EH (cell line): ENCODE measurements around the gene CNTRL.
"Not testable (repeated sequence)": the region's sequence is repeated elsewhere in the genome, so short reads cannot be mapped to it uniquely, and the experiment has no call there.

Source experiments
- DNase-seq: peaks from one replicate; pipeline ENCODE4 v3.0.0-alpha.2; 2015; ENCODE audit warnings: low read depth

The CNTRL gene

DNA sequence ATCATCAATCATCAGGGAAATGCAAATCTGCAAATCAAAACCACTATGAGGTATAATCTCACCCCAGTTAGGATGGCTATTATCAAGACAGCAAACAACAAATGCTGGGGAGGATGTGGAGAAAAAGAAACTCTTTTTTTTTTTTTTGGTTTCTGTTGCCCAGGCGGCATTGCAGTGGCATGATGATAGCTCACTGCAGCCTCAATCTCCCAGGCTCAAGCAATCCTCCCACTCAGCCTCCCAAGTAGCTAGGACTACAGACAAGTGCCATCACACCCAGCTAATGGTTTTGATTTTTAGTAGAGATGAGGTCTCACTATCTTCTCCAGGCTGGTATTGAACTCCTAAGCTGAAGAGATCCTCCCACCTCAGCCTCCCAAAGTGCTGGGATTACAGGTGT, 5.4 kb upstream of the CNTRL start:
- no peak for DNase-seq

DNA sequence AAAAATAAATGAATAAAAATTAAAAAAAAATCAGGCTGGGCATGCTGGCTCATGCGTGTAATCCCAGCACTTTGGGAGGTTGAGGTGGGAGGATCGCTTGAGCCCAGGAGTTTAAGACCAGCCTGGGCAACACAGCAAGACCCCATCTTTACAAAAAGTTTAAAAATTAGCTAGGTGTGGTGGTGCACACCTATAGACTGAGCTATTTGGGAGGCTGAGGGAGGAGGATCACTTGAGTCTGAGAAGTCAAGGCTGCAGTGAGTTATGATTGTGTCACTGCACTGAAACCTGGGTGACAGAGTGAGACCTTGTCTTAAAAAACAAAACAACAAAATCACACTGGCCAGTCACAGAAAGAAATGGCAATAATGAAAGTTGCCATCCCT, 3.4 kb upstream of the CNTRL start:
- DNase-seq: no peak

DNA sequence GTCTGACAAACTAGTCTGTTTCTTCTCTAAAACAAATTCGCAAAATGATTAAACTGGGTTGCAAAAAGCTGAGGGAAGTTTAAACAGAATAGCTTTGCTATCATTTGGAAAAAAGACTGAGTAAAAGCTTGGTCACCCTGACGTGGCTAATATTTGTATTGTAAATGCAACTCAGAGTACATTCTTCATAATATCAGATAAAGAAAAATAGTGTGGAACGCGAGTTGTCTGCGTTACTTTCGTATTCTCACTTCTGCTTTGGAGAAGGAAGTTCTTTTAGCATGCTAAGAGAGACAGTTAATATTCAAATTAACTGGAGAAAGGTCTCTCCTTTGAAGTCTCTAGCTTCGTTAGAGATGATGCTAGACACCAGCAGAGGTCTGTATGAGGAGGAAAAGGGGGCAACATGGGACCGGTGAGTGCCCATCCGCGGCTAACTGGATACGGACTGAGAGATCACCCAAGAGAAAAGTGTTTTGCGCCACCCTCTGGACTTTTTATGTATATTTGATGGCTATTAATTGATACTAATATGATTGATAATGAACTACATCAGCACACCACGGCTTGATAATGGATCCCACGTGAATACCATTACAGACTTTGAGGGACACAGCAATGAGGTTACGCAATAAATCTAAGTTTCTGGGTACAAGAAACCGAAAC, 2.9 kb upstream of the CNTRL start:
- DNase-seq: peak; percentile 60

DNA sequence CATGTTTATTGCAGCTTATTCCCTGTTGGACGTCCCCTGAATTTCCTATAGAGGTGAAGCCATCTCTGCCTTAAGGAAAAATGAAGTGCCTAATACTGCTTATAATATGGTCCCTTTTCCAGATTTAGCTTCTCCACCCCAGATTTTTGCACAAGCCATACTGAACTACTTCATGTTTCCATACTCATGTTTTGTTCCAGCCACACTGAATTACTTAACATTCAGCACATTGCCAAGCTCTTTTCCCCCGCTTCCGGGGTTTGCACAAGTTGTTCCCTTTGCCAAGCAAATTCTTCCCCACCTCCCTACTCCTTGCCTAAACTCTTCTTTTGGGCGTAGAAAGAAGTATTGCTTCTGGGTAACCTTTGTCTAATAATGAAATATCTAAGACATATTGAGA, 1.7 kb upstream of the CNTRL start:
- DNase-seq: peak; percentile 77

DNA sequence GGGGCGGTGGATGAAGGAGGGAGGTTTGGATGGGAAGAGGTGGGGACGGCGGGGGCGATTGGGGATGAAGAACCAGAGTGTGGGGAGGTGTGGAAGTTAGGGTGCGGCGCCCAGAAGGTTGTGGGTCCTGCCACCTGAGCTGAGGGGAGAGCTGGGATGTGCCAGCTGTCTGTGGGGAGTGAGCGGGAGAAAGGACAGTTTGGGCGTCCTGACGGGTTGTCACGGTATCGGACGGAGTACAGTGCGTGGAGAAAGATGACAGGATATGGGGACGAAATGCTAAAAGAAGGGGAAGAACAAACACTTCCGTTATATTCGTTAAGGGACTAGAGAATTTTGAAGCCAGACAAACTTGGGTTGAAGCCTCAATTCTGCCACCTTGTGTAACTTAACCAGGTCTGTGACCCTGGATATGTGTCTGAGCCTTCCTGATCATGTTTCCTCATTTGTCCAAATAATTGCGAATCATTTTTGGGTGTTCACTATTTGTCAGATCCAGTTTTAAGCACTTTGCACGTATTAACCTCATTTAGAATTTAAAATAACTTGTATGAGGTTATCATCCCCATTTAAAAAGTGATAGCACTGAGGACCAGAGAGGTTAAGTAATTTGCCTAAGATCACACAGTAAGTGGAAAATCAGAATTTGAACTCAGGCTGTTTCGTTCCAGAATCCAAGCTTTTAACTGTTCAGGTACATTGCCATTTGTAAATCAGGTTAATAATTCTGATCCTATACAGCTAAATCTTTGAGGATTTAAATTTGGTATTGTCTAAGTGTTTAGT, 689 bp downstream of the CNTRL start:
- no peak for DNase-seq

DNA sequence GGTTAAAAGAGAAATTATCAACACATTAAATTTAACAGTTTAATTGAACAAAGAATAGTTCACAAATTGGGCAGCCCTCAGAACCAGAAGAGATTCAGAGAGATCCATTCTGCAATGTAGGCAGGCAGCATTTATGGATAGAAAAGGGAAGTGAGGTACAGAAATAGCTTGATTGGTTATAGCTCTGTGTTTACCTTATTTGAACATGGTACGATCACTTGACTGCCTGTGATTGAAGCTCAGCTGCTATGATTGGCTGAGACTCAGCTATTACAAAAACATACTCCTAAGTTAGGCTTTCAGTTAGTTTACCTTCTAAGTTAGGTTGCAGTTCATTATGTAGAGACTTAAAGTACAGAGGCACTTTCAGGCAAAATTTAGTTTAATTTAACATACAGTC, 7.3 kb downstream of the CNTRL start:
- no peak for DNase-seq

DNA sequence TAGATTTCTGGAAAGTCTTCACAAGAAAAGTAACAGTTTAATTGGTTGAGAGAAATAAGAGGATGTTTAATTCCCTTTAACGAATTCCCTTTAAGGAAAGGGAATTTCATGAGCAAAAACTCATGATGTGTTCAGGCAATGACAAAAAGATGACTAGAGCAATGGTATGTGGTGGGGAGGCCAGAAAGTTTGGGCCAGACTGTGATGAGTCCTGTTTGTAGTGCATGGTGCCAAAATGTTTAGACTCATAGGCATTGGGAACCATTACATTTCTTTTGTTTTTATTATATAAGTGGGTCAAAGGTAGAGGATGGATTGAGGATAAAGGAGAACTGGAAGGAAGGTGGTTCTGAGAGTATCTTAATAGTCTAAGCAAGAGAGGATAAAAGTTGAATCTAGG, 10.9 kb downstream of the CNTRL start:
- peak; percentile 50 for DNase-seq

DNA sequence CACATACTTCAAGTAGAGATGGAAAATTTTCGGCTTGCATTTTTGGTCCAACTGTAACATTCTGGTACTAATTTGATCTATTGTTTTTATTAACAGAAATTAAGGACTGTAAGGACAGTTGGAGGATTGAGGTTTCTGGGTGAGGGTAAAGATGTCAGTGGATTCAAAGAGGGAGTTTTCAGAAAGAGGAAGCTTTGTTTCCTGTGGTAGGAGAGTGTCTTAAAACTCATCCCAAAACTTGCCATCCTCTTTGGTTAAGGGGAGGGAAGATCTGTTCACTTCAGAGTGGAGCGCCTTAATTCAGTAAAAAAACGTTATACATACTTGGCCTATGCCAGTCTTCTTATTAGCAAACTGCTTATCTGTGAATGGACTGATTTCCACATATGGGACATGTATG, 13.8 kb downstream of the CNTRL start:
- no peak for DNase-seq

DNA sequence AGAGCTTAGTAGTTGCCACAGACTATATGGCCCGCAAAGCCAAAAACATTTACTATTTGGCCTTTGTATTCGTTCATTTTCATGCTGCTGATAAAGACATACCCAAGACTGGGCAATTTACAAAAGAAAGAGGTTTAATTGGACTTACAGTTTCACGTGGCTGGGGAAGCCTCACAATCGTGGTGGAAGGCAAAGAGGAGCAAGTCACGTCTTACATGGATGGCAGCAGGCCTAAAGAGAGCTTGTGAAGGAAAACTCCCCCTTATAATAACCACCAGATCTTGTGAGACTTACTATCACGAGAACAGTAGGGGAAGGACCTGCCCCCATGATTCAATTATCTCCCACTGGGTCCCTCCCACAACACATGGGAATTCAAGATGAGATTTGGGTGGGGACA, 16.0 kb downstream of the CNTRL start:
- not testable (repeated sequence) for DNase-seq

DNA sequence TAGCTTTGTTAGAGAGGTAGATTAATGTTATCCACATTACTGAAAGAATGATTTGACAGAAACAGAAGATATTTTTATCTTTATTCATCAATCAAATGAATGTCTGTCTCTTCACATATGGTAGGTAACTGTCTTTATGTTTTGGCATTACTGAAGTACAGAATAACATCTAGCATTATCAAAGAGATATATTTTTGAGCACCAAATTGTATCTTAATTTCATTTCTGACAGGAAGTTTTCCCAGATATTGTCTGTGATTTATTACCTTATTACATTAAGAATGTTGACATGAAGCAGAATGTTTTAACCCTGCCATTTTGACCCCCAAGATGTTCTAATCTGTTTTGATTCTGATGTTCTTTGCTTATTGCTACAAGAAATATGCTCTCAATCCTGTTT, 20.3 kb downstream of the CNTRL start:
- DNase-seq: no peak

DNA sequence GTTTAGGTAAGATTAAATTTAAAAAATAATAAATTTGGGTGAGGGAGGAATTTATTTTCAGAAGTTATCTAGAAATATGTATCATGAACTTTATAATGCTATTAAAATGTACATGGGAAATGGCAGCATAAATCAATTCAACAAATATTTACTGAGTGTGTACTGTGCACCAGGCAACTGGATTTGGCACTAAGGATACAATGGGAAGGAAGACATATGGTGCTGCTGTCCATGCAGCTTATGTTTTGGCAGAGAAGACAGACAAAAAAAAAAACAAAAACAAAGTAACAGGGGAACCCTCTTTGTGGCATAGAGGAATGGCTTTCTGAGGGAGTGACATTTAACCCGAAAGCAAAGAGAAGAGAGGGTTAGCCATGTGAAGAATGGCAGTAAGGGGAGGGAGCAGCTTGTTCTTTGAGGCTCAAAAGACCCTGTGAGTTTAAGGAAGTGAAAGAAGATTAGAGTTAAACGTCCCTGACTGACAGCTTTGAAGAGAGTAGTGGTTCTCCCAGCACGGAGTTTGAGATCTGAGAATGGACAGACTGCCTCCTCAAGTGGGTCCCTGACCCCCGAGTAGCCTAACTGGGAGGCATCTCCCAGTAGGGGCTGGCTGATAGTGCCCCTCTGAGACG, 23.9 kb downstream of the CNTRL start:
- DNase-seq: no peak

DNA sequence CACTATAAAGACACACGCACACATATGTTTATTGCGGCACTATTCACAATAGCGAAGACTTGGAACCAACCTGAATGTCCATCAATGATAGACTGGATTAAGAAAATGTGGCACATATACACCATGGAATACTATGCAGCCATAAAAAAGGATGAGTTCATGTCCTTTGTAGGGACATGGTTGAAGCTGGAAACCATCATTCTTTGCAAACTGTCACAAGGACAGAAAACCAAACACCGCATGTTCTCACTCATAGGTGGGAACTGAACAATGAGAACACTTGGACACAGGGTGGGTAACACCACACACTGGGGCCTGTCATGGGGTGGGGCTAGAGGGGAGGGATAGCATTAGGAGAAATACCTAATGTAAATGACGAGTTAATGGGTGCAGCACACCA, 29.3 kb downstream of the CNTRL start:
- DNase-seq: not testable (repeated sequence)

DNA sequence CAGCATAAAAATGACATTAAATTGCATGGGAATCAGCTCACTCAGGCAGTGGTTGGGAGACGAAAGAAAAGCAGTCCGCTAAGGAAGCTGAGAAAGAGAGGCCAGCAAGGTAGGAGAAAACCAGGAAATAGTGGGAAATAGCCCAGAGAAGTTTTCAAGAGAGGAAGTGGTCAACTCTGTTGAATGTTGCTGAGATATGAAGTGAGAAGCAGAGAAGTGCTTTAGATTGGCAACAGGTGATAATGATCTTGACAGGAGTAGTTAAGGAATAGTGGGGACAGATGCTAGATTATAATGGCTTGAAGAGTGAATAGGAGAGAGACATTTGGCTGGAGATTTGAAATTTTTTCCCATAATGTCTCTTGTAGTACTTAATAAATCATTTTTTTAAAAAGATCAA, 30.8 kb downstream of the CNTRL start:
- DNase-seq: no peak

DNA sequence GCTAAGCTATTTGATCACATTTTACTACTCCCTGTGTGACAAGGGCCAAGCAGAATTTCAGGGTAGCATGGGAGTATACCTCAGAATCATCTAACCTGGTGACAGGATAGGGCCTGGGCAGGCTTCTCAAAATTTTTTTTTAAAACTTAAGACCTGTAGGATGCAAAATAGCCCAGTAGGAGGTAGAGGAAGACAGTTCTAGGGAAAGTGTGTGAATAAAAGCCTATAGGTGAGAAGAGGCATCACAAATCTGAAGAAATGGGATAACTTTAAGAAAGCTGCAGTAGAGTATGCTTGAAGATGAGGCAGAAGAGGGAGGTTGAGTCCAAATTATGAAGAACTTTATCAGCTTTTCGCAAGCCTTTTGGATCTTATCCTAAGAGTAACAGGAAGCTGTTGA, 32.3 kb downstream of the CNTRL start:
- DNase-seq: no peak

DNA sequence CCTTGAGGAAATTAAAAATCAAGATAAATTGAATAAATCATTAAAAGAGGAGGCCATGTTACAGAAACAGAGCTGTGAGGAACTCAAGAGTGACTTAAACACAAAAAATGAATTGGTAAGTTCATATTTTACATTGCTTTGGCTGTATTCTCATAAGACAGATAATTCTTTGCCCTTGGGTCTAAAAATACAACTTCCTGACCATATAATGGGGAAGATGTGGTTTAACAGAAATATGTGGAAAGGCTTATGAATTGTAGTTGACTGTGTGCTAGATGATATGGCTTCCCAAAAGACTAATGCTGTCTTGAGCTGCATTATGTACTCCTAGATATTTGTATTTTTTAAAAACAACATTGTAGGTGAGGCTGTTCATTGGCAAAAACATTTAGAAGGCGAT, 33.1 kb downstream of the CNTRL start:
- peak; percentile 10 for DNase-seq

DNA sequence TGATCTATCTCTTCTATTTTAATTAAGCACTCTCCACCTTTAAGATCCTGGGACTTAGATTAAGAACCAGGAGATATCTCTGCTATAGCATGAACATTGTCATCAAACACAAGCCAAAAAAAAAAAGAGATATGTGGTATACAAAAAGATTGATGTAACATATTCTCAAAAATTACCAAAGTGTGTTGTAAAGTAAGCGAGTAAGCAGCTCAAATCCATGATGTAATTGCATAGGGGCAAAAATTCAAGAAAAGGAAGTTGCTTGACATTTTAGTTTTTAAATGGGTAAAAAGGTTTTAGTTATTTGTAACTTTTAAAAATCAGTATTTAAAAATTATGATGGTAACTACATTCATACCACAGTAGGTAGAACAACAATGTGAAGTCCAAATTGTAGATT, 40.7 kb downstream of the CNTRL start:
- no peak for DNase-seq

DNA sequence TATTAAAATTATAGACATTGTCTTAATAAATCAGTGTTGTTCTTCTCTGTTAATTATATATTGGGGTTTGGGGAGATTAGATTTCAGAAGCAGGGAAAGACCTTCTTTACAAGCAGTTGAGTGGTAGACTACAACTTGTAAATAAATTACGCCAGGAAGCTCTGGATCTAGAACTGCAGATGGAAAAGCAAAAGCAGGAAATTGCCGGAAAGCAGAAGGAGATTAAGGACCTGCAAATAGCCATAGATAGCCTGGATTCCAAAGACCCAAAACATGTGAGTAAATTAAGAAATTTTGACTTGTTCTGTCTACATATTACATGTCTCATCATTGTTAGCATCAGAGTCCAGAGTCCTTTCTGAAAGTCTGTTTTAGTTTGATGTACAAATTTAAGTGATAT, 43.5 kb downstream of the CNTRL start:
- no peak for DNase-seq

DNA sequence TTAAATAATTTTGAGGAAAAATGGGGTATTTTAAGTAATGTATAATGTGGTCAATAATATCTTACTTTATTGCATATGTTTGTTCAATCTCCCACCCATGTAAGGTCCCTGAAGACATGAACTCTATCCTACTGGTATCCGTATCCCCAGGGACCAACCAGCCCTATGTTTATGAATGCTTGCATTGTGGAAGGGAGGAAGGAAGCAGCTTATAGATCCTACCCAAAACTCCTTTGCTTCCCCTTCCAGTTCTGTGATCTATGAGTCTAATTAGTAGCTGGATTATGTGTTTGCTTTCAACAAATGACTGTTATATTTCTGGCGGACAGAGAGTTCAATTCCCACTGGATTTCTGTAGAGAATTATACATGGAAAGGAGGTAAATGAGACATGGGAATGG, 45.6 kb downstream of the CNTRL start:
- DNase-seq: no peak

DNA sequence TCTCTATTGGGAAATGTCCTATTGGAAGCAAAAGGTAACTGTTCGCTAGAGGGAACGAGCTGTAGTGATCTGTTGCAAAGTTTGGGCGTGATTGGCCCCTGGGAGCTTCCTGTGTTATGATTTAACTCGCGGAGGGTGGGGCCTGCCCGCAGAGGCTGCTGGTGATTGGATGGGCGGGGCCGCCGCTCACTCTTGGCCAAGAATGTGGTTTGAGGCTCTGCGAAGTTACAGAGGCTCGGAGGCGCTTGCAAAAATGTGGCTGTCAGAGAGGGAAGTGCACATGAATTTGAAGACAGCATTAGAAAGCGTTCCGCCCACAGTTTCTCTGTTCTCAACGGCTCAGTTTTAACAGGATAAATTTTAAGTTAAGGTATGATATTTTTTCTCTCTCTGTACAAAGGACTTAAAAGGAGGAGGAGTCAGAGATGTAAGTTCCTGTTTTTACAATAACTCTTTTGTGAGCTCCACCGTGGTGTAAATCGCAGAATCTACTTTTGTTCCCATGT, 46.9 kb downstream of the CNTRL start:
- peak; percentile 97 for DNase-seq

DNA sequence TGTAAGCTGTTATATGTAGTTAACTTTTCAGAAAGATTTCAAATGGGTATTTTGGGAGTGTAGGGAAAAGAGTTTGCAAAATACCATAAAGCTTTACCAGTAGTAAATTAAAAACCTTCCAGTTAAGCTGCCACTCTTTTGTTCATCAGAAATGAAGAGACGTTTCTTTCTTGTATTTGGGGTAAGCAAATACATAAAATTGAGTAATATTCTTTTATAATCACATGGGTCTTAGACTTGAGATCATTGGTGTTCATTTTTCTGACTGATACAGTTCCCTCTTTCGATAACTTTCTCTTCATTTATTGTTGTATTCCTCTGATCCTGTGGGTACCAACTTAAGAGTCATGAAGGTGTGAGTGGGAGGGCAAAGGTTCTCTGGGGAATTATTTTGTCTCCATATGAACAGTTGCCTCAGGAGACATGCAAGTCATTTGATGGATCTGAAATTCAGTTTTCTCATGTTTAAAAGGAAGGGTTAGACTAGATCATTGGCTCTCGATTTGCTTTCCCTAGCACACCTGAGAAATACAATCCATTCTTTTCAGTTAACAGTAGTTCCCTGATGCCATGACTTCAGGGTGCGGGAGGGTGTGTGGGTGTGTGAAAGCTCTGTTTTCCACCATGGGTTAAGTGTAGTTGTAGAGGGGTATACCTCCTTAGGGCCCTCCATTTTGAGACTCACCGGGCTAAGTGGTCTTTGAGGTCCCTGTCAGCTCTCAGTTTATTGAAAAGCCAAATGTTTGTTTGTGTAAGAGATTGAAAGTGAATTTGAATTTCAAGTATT, 47.7 kb downstream of the CNTRL start:
- no peak for DNase-seq

DNA sequence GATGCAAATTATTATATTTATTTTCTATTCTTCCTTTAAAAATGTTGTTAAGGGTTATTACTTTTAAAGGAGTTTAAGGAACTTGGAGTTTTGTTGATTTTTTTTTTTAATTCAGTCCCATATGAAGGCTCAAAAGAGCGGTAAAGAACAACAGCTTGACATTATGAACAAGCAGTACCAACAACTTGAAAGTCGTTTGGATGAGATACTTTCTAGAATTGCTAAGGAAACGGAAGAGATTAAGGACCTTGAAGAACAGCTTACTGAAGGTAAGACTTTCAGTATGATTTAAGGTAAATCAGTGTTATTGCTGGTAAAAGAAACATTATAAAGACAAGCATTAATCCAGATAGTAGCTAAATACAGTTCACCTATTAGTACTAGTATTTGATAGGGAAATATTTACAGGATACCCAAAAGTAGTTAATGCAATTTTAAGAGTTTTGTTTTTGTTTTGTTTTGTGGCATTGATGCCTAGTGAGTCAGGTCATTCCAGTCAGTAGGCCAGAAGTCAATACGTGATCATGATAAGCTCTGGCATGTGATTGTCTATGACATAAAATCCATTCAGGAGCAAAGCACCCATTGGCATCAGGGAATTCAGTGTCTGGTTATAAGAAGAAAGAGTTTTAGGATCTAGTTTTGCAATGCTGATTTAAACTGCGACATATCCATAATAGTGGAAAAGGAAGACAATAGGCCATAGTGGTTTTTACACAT, 49.2 kb downstream of the CNTRL start:
- DNase-seq: no peak

DNA sequence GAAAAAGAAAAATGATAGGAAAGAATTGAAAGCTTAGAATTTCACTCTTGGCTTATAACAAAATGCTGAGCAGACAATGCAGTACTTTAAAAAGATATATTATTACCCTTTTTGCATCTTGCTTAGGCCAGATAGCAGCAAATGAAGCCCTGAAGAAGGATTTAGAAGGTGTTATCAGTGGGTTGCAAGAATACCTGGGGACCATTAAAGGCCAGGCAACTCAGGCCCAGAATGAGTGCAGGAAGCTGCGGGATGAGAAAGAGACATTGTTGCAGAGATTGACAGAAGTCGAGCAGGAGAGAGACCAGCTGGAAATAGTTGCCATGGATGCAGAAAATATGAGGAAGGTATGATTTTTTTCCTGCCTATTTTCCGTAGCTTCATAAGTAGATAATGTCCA, 50.8 kb downstream of the CNTRL start:
- no peak for DNase-seq
